ENCODE measurements around the gene SEMA5A. TPM values are rescaled to one million over a fixed set of nuclear protein-coding genes. Genes with fewer than 3 reads are reported as not detected.

SEMA5A gene
- total RNA-seq, 1 donor from 2014 or later: 4.0 TPM

DNA sequence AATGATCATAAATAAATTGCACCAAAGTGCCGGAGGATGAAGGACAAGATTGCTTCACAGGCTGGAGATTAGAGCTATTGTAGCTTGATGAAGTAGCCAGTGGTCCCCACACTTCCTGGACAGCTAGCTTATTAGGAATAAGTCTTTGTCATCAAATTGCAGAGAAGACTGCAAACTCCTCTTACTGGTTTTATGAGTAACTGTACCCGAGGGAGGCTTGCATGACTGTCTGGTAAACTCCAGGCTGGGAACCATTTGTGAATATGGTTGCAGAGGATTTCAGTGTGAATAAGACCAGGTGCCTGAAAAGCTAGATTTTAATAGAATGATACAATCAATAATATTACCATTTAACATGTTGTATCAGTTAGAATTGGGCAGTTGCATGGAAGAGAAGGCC lies 36.5 kb upstream of the SEMA5A start:
- Mint-ChIP-seq H3K27ac (no peak overlapping the region), H3K4me3 (ENCODE audit: low read depth) (no peak overlapping the region), H3K27me3 (peaks cover 4% of the 10 kb centered on the region), H3K36me3 (ENCODE audit: insufficient read depth) (no peaks in the 10 kb centered on the region), H3K9me3 (ENCODE audit: low read depth) (no peaks in the 10 kb centered on the region), H3K4me1 (ENCODE audit: low read depth) (peaks cover 3% of the 10 kb centered on the region)
- no peak for DNase-seq (ENCODE audit: low spot score, unreplicated experiment)
- TF ChIP-seq, protein P1, sequence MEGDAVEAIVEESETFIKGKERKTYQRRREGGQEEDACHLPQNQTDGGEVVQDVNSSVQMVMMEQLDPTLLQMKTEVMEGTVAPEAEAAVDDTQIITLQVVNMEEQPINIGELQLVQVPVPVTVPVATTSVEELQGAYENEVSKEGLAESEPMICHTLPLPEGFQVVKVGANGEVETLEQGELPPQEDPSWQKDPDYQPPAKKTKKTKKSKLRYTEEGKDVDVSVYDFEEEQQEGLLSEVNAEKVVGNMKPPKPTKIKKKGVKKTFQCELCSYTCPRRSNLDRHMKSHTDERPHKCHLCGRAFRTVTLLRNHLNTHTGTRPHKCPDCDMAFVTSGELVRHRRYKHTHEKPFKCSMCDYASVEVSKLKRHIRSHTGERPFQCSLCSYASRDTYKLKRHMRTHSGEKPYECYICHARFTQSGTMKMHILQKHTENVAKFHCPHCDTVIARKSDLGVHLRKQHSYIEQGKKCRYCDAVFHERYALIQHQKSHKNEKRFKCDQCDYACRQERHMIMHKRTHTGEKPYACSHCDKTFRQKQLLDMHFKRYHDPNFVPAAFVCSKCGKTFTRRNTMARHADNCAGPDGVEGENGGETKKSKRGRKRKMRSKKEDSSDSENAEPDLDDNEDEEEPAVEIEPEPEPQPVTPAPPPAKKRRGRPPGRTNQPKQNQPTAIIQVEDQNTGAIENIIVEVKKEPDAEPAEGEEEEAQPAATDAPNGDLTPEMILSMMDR (IDR thresholded peaks at IDR 0.05; ENCODE audit: unreplicated experiment): no peak

DNA sequence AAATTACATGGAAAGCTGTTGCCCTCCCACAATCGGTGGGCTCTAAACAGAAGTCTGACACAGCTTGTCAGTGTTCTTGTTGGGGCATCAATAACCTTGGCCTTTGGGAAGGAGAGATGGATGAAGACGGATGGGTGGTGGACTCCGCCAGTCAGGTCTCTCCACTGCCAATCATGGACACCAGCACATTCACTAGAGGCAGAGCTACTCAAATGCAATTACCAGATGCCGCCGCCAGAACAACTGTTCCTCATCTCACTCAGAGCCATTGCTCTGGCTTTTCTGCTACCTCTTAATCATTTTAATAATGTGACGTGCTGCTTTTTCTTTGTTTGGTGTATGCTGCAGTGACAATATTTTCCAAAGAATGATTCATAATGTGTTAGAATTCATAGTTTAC lies 27.9 kb upstream of the SEMA5A start:
- Mint-ChIP-seq H3K27ac (no peak overlapping the region), H3K4me1 (ENCODE audit: low read depth) (no peaks in the 10 kb centered on the region), H3K4me3 (ENCODE audit: low read depth) (no peak overlapping the region), H3K27me3 (peaks cover 3% of the 10 kb centered on the region), H3K36me3 (ENCODE audit: insufficient read depth) (no peaks in the 10 kb centered on the region), H3K9me3 (ENCODE audit: low read depth) (peaks cover 3% of the 10 kb centered on the region)
- no peak for DNase-seq (ENCODE audit: low spot score, unreplicated experiment)
- TF ChIP-seq, protein P1 (IDR thresholded peaks at IDR 0.05; ENCODE audit: unreplicated experiment): no peak

DNA sequence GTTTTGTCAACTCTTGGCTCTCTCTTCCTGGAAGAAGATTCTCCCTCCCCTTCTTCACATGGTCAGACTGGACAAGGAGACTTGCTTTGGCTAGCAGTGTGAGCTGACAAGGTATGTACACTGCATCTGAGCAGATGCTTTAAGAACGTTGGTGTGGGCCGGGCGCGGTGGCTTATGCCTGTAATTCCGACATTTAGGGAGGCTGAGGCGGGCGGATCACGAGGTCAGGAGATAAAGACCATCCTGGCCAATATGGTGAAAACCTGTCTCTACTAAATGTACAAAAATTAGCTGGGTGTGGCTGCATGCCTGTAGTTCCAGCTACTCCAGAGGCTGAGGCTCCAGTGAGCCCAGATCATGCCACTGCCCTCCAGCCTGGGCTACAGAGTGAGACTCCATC lies 26.4 kb upstream of the SEMA5A start:
- Mint-ChIP-seq H3K27ac (no peak overlapping the region), H3K4me1 (ENCODE audit: low read depth) (no peaks in the 10 kb centered on the region), H3K36me3 (ENCODE audit: insufficient read depth) (no peaks in the 10 kb centered on the region), H3K4me3 (ENCODE audit: low read depth) (no peak overlapping the region), H3K27me3 (peaks cover 3% of the 10 kb centered on the region), H3K9me3 (ENCODE audit: low read depth) (peaks cover 3% of the 10 kb centered on the region)
- TF ChIP-seq, protein P1 (IDR thresholded peaks at IDR 0.05; ENCODE audit: unreplicated experiment): no peak
- DNase-seq (ENCODE audit: low spot score, unreplicated experiment): no peak

DNA sequence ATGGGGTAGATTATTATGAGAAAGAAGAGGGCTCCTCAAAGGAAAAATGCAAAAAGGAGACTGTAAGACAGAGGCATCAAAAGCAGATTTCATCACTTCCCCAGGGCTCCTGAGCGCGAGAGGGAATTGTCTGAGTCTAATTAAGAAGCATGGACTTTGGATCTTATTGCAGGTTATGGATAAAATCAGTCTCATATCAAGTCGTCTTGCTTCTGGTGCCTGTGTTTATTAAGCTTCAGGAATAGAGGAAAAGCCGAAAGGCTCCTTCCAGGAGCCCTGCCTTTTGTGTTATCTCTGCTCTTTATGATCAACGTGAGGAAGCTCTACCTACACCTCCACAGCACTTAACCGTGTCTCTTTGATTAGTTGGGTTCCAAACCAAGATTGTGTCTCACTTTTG lies 25.0 kb upstream of the SEMA5A start:
- no peak for DNase-seq (ENCODE audit: low spot score, unreplicated experiment)
- H3K36me3 Mint-ChIP-seq (ENCODE audit: insufficient read depth): no peaks in the 10 kb centered on the region
- H3K4me1 Mint-ChIP-seq (ENCODE audit: low read depth): no peaks in the 10 kb centered on the region
- H3K4me3 Mint-ChIP-seq (ENCODE audit: low read depth): no peak overlapping the region
- H3K27ac Mint-ChIP-seq: no peak overlapping the region
- peaks cover 3% of the 10 kb centered on the region for H3K27me3 Mint-ChIP-seq
- TF ChIP-seq, protein P1 (IDR thresholded peaks at IDR 0.05; ENCODE audit: unreplicated experiment): no peak
- H3K9me3 Mint-ChIP-seq (ENCODE audit: low read depth): peaks cover 3% of the 10 kb centered on the region

DNA sequence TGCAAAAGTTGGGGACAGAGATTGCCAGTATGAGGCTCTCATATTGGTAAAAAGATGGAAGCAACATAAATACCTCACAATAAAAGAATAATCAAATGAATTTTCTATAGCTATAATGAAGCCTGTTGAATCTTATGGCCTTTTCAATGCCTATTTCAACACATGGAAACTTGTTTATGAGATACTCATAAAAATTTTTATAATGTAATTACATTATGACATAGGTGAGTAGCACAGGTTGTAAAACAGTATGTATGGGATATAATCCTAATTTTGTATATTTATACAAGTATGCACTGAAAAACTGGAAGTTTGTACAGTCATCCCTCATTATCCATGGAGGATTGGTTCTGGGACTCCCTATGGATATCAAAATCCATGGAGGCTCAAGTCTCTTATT lies 21.2 kb upstream of the SEMA5A start:
- H3K27me3 Mint-ChIP-seq: peaks cover 3% of the 10 kb centered on the region
- no peak for DNase-seq (ENCODE audit: low spot score, unreplicated experiment)
- no peak overlapping the region for H3K4me3 Mint-ChIP-seq (ENCODE audit: low read depth)
- H3K9me3 Mint-ChIP-seq (ENCODE audit: low read depth): peaks cover 3% of the 10 kb centered on the region
- H3K36me3 Mint-ChIP-seq (ENCODE audit: insufficient read depth): no peaks in the 10 kb centered on the region
- no peak overlapping the region for H3K27ac Mint-ChIP-seq
- TF ChIP-seq, protein P1 (IDR thresholded peaks at IDR 0.05; ENCODE audit: unreplicated experiment): no peak
- no peaks in the 10 kb centered on the region for H3K4me1 Mint-ChIP-seq (ENCODE audit: low read depth)
